WTC11 (cell line): ENCODE measurements around the gene MSANTD2. TPM values are rescaled to one million over a fixed set of nuclear protein-coding genes. Genes with fewer than 3 reads are reported as not detected.

ENCODE experiments used
- ATAC-seq: fragments of 200-7000 bp; cut with Tn5 transposase; 2 replicates; pipeline ENCODE4 v1.10.0; 2021; ENCODE audit warnings: mild to moderate bottlenecking, moderate library complexity
- CTCF ChIA-PET: fragments of 300-600 bp; sonication (Branson Sonifier 250); formaldehyde crosslinking; loops from one replicate; lab custom pipeline; 2021; ENCODE audit warnings: antibody characterized with exemption; lab: Charles Lee
- POLR2A ChIA-PET: fragments of 350-600 bp; sonication (Branson Sonifier 250); formaldehyde crosslinking; loops from one replicate; lab custom pipeline; 2021; ENCODE audit warnings: antibody characterized with exemption; lab: Charles Lee
- DNase-seq: peaks from one replicate; pipeline ENCODE4 v3.0.0; 2021; ENCODE audit warnings: low spot score
- H3K27ac Mint-ChIP-seq: 2 replicates; pipeline ENCODE4 v1.8.0; 2021; ENCODE audit warnings: mixed read lengths
- H3K27me3 Mint-ChIP-seq: 2 replicates; pipeline ENCODE4 v1.8.0; 2021; ENCODE audit warnings: low read depth, mild to moderate bottlenecking, moderate library complexity, mixed read lengths
- H3K36me3 Mint-ChIP-seq: 2 replicates; pipeline ENCODE4 v1.8.0; 2021; ENCODE audit warnings: mixed read lengths
- H3K4me1 Mint-ChIP-seq: 2 replicates; pipeline ENCODE4 v1.8.0; 2022; ENCODE audit warnings: mixed read lengths
- H3K4me3 Mint-ChIP-seq: 2 replicates; pipeline ENCODE4 v1.8.0; 2021; ENCODE audit warnings: mild to moderate bottlenecking, moderate library complexity, mixed read lengths
- H3K9me3 Mint-ChIP-seq: 2 replicates; pipeline ENCODE4 v1.8.0; 2021; ENCODE audit warnings: mixed read lengths
- EMX1 ChIP-seq: fragments of 250-450 bp; sonication (Bioruptor Pico); IDR thresholded peaks from 2 replicates; pipeline ENCODE4 v1.8.0; 2021; ENCODE audit warnings: mild to moderate bottlenecking
- ETV6 ChIP-seq: sonication (generic); formaldehyde crosslinking; IDR thresholded peaks from 2 replicates; pipeline ENCODE4 v1.8.1; 2022; ENCODE audit warnings: mild to moderate bottlenecking, missing genetic modification reagents
- MXD4 ChIP-seq: fragments of 250-450 bp; sonication (Bioruptor Pico); IDR thresholded peaks from 2 replicates; pipeline ENCODE4 v1.8.0; 2021; ENCODE audit warnings: mild to moderate bottlenecking, moderate library complexity, borderline replicate concordance
- NFATC4 ChIP-seq: fragments of 250-450 bp; sonication (Bioruptor Pico); IDR thresholded peaks from 2 replicates; pipeline ENCODE4 v1.9.0; 2021; ENCODE audit warnings: mild to moderate bottlenecking
- ZNF396 ChIP-seq: fragments of 250-450 bp; sonication (Bioruptor Pico); IDR thresholded peaks from 2 replicates; pipeline ENCODE4 v1.8.0; 2021; ENCODE audit warnings: mild to moderate bottlenecking, moderate library complexity, borderline replicate concordance
- total RNA-seq: library from RNA; stranded (reverse); gene quantifications from 3 replicates; pipeline ENCODE4 v1.2.3, GENCODE V29; 2021
- TF ChIP-seq, protein P1 (sequence below): sonication (generic); formaldehyde crosslinking; IDR thresholded peaks from 2 replicates; pipeline ENCODE4 v1.8.1; 2023; ENCODE audit warnings: mild to moderate bottlenecking, missing genetic modification reagents
- TF ChIP-seq, protein P2 (sequence below): fragments of 250-450 bp; sonication (Bioruptor Pico); IDR thresholded peaks from 2 replicates; pipeline ENCODE4 v1.9.0; 2021; ENCODE audit warnings: mild to moderate bottlenecking
- TF ChIP-seq, protein P3 (sequence below): fragments of 250-450 bp; sonication (Bioruptor Pico); IDR thresholded peaks from 2 replicates; pipeline ENCODE4 v1.9.0; 2021; ENCODE audit warnings: mild to moderate bottlenecking
- TF ChIP-seq, protein P4 (sequence below): sonication (generic); formaldehyde crosslinking; IDR thresholded peaks from 2 replicates; pipeline ENCODE4 v1.8.0; 2022; ENCODE audit warnings: missing genetic modification reagents
- TF ChIP-seq, protein P5 (sequence below): fragments of 250-450 bp; sonication (Bioruptor Pico); IDR thresholded peaks from 2 replicates; pipeline ENCODE4 v2.1.2; 2022; ENCODE audit warnings: mild to moderate bottlenecking, moderate library complexity
- TF ChIP-seq, protein P6 (sequence below): sonication (generic); formaldehyde crosslinking; IDR thresholded peaks from 2 replicates; pipeline ENCODE4 v1.8.1; 2023; ENCODE audit warnings: mild to moderate bottlenecking, missing genetic modification reagents, borderline replicate concordance
- TF ChIP-seq, protein P7 (sequence below): sonication (generic); formaldehyde crosslinking; IDR thresholded peaks from 2 replicates; pipeline ENCODE4 v1.8.0; 2022; ENCODE audit warnings: mild to moderate bottlenecking, missing genetic modification reagents
- TF ChIP-seq, protein P8 (sequence below): sonication (generic); formaldehyde crosslinking; IDR thresholded peaks from 2 replicates; pipeline ENCODE4 v1.8.0; 2023; ENCODE audit warnings: mild to moderate bottlenecking, missing genetic modification reagents

Gene MSANTD2
- total RNA-seq, 1 experiment from 2014 or later, result 17.5 TPM

DNA sequence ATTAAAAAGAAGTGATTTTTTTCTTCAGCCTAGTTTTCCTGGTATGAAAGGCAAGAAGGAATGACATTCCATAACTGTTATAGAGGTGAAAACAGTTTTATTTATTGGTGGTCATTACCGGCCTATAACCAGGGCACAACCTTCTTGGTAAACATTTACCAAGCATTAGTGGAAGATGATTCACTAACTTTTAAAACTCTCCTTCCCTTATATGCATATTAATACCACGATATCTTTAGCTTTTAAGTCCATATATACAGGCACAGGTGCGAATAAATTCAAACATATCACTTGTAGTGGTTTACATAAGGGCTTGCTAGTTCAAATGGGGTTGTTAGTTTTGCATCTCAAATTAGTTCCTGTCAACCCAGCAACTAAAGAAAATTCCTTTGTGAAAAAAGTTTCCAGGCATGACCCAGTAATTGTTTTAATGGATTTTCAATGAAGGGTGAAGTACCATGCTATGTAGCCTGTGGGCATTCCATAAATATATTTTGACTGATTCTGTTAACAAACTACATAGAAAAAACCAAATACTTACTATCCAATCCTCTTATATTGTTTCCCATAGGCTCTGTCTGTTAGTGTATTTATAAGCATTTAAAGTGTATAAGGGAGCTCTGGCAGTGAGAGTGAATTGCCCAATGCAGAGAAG is 34.4 kb upstream of the MSANTD2 start:
- CTCF ChIA-PET, result interaction anchor here (1.0 to 1.3 kb wide), 2 partner anchors 32 to 41 kb away, joined by 3 read pairs; no protein-coding TSS in a partner anchor
- Mint-ChIP-seq H3K4me3 (no peak overlapping the region), H3K27ac (no peak overlapping the region), H3K36me3 (no peaks in the 10 kb centered on the region), H3K27me3 (peaks cover 45% of the 10 kb centered on the region), H3K9me3 (no peaks in the 10 kb centered on the region), H3K4me1 (peaks cover 21% of the 10 kb centered on the region)
- TF ChIP-seq EMX1, result no peak
- TF ChIP-seq, protein P1, sequence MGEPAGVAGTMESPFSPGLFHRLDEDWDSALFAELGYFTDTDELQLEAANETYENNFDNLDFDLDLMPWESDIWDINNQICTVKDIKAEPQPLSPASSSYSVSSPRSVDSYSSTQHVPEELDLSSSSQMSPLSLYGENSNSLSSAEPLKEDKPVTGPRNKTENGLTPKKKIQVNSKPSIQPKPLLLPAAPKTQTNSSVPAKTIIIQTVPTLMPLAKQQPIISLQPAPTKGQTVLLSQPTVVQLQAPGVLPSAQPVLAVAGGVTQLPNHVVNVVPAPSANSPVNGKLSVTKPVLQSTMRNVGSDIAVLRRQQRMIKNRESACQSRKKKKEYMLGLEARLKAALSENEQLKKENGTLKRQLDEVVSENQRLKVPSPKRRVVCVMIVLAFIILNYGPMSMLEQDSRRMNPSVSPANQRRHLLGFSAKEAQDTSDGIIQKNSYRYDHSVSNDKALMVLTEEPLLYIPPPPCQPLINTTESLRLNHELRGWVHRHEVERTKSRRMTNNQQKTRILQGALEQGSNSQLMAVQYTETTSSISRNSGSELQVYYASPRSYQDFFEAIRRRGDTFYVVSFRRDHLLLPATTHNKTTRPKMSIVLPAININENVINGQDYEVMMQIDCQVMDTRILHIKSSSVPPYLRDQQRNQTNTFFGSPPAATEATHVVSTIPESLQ (CRISPR knock-in tag), result no peak
- TF ChIP-seq, protein P2, sequence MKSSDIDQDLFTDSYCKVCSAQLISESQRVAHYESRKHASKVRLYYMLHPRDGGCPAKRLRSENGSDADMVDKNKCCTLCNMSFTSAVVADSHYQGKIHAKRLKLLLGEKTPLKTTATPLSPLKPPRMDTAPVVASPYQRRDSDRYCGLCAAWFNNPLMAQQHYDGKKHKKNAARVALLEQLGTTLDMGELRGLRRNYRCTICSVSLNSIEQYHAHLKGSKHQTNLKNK, result no peak
- no peak for TF ChIP-seq ETV6
- no peak for DNase-seq
- no peak for ATAC-seq
- POLR2A ChIA-PET, result interaction anchor here (0.5 kb wide), 1 partner anchor 71 kb away, joined by 3 read pairs; no protein-coding TSS in a partner anchor

DNA sequence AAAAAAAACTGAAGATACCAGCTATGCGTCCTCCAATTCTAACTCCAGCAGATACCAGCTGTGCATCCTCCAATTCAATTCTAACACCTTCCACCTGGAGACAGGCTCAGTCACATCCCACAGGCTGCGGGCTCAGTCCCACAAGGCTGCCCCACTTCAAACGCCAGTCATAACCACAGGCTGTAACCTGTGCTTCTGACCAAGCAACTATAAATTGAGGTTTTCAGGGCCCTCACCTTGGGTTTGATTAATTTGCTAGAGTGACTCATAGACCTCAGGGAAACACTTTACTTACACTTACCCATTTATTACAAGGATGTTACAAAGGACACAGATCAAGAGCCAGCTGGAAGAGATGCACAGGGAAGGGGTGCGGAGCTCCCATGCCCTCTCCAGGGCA is 32.4 kb upstream of the MSANTD2 start:
- Mint-ChIP-seq H3K4me3 (no peak overlapping the region), H3K4me1 (peaks cover 17% of the 10 kb centered on the region), H3K9me3 (no peaks in the 10 kb centered on the region), H3K27me3 (peaks cover 45% of the 10 kb centered on the region), H3K27ac (no peak overlapping the region), H3K36me3 (no peaks in the 10 kb centered on the region)
- DNase-seq (no peak), ATAC-seq (no peak)
- ChIA-PET CTCF (interaction anchor here (0.7 to 1.9 kb wide), 11 partner anchors 34 to 176 kb away, joined by 3 to 9 read pairs (median 4); no protein-coding TSS in a partner anchor), POLR2A (no interaction called here)
- TF ChIP-seq, protein P3, sequence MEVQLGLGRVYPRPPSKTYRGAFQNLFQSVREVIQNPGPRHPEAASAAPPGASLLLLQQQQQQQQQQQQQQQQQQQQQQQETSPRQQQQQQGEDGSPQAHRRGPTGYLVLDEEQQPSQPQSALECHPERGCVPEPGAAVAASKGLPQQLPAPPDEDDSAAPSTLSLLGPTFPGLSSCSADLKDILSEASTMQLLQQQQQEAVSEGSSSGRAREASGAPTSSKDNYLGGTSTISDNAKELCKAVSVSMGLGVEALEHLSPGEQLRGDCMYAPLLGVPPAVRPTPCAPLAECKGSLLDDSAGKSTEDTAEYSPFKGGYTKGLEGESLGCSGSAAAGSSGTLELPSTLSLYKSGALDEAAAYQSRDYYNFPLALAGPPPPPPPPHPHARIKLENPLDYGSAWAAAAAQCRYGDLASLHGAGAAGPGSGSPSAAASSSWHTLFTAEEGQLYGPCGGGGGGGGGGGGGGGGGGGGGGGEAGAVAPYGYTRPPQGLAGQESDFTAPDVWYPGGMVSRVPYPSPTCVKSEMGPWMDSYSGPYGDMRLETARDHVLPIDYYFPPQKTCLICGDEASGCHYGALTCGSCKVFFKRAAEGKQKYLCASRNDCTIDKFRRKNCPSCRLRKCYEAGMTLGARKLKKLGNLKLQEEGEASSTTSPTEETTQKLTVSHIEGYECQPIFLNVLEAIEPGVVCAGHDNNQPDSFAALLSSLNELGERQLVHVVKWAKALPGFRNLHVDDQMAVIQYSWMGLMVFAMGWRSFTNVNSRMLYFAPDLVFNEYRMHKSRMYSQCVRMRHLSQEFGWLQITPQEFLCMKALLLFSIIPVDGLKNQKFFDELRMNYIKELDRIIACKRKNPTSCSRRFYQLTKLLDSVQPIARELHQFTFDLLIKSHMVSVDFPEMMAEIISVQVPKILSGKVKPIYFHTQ (CRISPR knock-in tag), result no peak
- TF ChIP-seq, protein P4, sequence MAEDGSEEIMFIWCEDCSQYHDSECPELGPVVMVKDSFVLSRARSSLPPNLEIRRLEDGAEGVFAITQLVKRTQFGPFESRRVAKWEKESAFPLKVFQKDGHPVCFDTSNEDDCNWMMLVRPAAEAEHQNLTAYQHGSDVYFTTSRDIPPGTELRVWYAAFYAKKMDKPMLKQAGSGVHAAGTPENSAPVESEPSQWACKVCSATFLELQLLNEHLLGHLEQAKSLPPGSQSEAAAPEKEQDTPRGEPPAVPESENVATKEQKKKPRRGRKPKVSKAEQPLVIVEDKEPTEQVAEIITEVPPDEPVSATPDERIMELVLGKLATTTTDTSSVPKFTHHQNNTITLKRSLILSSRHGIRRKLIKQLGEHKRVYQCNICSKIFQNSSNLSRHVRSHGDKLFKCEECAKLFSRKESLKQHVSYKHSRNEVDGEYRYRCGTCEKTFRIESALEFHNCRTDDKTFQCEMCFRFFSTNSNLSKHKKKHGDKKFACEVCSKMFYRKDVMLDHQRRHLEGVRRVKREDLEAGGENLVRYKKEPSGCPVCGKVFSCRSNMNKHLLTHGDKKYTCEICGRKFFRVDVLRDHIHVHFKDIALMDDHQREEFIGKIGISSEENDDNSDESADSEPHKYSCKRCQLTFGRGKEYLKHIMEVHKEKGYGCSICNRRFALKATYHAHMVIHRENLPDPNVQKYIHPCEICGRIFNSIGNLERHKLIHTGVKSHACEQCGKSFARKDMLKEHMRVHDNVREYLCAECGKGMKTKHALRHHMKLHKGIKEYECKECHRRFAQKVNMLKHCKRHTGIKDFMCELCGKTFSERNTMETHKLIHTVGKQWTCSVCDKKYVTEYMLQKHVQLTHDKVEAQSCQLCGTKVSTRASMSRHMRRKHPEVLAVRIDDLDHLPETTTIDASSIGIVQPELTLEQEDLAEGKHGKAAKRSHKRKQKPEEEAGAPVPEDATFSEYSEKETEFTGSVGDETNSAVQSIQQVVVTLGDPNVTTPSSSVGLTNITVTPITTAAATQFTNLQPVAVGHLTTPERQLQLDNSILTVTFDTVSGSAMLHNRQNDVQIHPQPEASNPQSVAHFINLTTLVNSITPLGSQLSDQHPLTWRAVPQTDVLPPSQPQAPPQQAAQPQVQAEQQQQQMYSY (CRISPR knock-in tag), result no peak
- TF ChIP-seq ZNF396 (no peak), MXD4 (no peak), NFATC4 (CRISPR knock-in tag) (no peak)
- TF ChIP-seq, protein P5, sequence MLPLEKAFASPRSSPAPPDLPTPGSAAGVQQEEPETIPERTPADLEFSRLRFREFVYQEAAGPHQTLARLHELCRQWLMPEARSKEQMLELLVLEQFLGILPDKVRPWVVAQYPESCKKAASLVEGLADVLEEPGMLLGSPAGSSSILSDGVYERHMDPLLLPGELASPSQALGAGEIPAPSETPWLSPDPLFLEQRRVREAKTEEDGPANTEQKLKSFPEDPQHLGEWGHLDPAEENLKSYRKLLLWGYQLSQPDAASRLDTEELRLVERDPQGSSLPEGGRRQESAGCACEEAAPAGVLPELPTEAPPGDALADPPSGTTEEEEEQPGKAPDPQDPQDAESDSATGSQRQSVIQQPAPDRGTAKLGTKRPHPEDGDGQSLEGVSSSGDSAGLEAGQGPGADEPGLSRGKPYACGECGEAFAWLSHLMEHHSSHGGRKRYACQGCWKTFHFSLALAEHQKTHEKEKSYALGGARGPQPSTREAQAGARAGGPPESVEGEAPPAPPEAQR (CRISPR knock-in tag), result no peak
- TF ChIP-seq, protein P6, sequence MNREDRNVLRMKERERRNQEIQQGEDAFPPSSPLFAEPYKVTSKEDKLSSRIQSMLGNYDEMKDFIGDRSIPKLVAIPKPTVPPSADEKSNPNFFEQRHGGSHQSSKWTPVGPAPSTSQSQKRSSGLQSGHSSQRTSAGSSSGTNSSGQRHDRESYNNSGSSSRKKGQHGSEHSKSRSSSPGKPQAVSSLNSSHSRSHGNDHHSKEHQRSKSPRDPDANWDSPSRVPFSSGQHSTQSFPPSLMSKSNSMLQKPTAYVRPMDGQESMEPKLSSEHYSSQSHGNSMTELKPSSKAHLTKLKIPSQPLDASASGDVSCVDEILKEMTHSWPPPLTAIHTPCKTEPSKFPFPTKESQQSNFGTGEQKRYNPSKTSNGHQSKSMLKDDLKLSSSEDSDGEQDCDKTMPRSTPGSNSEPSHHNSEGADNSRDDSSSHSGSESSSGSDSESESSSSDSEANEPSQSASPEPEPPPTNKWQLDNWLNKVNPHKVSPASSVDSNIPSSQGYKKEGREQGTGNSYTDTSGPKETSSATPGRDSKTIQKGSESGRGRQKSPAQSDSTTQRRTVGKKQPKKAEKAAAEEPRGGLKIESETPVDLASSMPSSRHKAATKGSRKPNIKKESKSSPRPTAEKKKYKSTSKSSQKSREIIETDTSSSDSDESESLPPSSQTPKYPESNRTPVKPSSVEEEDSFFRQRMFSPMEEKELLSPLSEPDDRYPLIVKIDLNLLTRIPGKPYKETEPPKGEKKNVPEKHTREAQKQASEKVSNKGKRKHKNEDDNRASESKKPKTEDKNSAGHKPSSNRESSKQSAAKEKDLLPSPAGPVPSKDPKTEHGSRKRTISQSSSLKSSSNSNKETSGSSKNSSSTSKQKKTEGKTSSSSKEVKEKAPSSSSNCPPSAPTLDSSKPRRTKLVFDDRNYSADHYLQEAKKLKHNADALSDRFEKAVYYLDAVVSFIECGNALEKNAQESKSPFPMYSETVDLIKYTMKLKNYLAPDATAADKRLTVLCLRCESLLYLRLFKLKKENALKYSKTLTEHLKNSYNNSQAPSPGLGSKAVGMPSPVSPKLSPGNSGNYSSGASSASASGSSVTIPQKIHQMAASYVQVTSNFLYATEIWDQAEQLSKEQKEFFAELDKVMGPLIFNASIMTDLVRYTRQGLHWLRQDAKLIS (CRISPR knock-in tag), result no peak
- TF ChIP-seq, protein P7, sequence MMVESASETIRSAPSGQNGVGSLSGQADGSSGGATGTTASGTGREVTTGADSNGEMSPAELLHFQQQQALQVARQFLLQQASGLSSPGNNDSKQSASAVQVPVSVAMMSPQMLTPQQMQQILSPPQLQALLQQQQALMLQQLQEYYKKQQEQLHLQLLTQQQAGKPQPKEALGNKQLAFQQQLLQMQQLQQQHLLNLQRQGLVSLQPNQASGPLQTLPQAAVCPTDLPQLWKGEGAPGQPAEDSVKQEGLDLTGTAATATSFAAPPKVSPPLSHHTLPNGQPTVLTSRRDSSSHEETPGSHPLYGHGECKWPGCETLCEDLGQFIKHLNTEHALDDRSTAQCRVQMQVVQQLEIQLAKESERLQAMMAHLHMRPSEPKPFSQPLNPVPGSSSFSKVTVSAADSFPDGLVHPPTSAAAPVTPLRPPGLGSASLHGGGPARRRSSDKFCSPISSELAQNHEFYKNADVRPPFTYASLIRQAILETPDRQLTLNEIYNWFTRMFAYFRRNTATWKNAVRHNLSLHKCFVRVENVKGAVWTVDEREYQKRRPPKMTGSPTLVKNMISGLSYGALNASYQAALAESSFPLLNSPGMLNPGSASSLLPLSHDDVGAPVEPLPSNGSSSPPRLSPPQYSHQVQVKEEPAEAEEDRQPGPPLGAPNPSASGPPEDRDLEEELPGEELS, result no peak
- TF ChIP-seq, protein P8, sequence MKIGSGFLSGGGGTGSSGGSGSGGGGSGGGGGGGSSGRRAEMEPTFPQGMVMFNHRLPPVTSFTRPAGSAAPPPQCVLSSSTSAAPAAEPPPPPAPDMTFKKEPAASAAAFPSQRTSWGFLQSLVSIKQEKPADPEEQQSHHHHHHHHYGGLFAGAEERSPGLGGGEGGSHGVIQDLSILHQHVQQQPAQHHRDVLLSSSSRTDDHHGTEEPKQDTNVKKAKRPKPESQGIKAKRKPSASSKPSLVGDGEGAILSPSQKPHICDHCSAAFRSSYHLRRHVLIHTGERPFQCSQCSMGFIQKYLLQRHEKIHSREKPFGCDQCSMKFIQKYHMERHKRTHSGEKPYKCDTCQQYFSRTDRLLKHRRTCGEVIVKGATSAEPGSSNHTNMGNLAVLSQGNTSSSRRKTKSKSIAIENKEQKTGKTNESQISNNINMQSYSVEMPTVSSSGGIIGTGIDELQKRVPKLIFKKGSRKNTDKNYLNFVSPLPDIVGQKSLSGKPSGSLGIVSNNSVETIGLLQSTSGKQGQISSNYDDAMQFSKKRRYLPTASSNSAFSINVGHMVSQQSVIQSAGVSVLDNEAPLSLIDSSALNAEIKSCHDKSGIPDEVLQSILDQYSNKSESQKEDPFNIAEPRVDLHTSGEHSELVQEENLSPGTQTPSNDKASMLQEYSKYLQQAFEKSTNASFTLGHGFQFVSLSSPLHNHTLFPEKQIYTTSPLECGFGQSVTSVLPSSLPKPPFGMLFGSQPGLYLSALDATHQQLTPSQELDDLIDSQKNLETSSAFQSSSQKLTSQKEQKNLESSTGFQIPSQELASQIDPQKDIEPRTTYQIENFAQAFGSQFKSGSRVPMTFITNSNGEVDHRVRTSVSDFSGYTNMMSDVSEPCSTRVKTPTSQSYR (CRISPR knock-in tag), result no peak
